HepG2 (cell line): ENCODE measurements around the gene ADRM1. TPM values are rescaled to one million over a fixed set of nuclear protein-coding genes. Genes with fewer than 3 reads are reported as not detected.

Experiments
- ATAC-seq: fragments of 200-7000 bp; cut with Tn5 transposase; 3 replicates; pipeline ENCODE4 v1.9.1; 2020; ENCODE audit warnings: mild to moderate bottlenecking, moderate library complexity
- BruUV-seq: library from RNA; stranded (reverse); fragments of 400-500 nt; replicated peaks from 2 replicates; lab custom pipeline; 2021; lab: Mats Ljungman, UMichigan
- CTCF ChIA-PET: fragments of 300-600 bp; formaldehyde crosslinking; extraction: SDS; loops from one replicate; lab custom pipeline; 2021; ENCODE audit warnings: low total read pairs, inconsistent platforms, low intra/inter-chr PET ratio; lab: Yijun Ruan, JAX
- POLR2A ChIA-PET: fragments of 350-600 bp; sonication (Branson Sonifier 250); formaldehyde crosslinking; loops from one replicate; lab custom pipeline; 2020; ENCODE audit warnings: antibody characterized with exemption, inconsistent platforms; lab: Yijun Ruan, JAX
- DNase-seq: peaks from one replicate; pipeline ENCODE4 v3.0.0-alpha.2; 2015; ENCODE audit warnings: low spot score
- FAIRE-seq: peaks from 3 replicates; lab custom pipeline; 2011; peaks lifted over from hg19 to GRCh38; lab: Jason Lieb, UNC
- H2AFZ ChIP-seq: one replicate; pipeline ENCODE4 v1.6.1; 2011; ENCODE audit warnings: low read length, inconsistent platforms
- H3K27ac ChIP-seq: fragments of 300-600 bp; 3 replicates; pipeline ENCODE4 v1.8.0; 2011; ENCODE audit warnings: mixed run types, mild to moderate bottlenecking, mixed read lengths, low read length, inconsistent platforms; ENCODE audit not compliant: insufficient read depth; ENCODE audit errors: extremely low read length
- H3K27me3 ChIP-seq, 2 experiments: fragments of 200-600 bp in 1 of 2; 2 replicates in 1 of 2; 3 replicates in 1 of 2; pipeline versions ENCODE4 v1.6.0 to v1.8.0; 2011; ENCODE audit warnings: low read length in 2 of 2, mild to moderate bottlenecking in 2 of 2, moderate library complexity in 2 of 2, inconsistent platforms in 1 of 2; ENCODE audit not compliant: insufficient read depth in 2 of 2, control insufficient read depth in 1 of 2
- H3K36me3 ChIP-seq, 2 experiments: fragments of 200-600 bp in 1 of 2; replicated peaks in 1 of 2; 2 replicates in 1 of 2; 3 replicates in 1 of 2; pipeline versions ENCODE4 v1.5.1 to v1.8.0; 2011; ENCODE audit warnings: low read length in 2 of 2, inconsistent platforms in 1 of 2; ENCODE audit not compliant: insufficient read depth in 2 of 2, control insufficient read depth in 1 of 2
- H3K4me1 ChIP-seq: 2 replicates; pipeline ENCODE4 v1.5.1; 2012; ENCODE audit warnings: low read length, inconsistent platforms; ENCODE audit not compliant: insufficient read depth
- H3K4me2 ChIP-seq: 2 replicates; pipeline ENCODE4 v1.6.0; 2011; ENCODE audit warnings: low read depth, low read length, inconsistent platforms
- H3K4me3 ChIP-seq, 3 experiments: fragments of 200-600 bp in 1 of 3; sonication (generic), shearing (Covaris generic) in 1 of 3; replicated peaks in 1 of 3; 2 replicates each; pipeline ENCODE4 v1.5.1; 2011 to 2016; ENCODE audit warnings: low read length in 3 of 3, inconsistent platforms in 2 of 3, low read depth in 2 of 3, mild to moderate bottlenecking in 2 of 3, control low read depth in 1 of 3, mixed read lengths in 1 of 3; ENCODE audit not compliant: insufficient read depth in 1 of 3
- H3K79me2 ChIP-seq: one replicate; pipeline ENCODE4 v1.6.1; 2011; ENCODE audit warnings: low read length, inconsistent platforms; ENCODE audit not compliant: insufficient read depth
- H3K9ac ChIP-seq: 2 replicates; pipeline ENCODE4 v1.6.0; 2011; ENCODE audit warnings: mild to moderate bottlenecking, low read depth, low read length, inconsistent platforms; ENCODE audit not compliant: insufficient read depth
- H3K9me3 ChIP-seq: 2 replicates; pipeline ENCODE4 v1.5.1; 2012; ENCODE audit warnings: mild to moderate bottlenecking, low read length
- H4K20me1 ChIP-seq: 2 replicates; pipeline ENCODE4 v1.6.0; 2011; ENCODE audit warnings: inconsistent platforms, mild to moderate bottlenecking, low read length, moderate library complexity; ENCODE audit not compliant: insufficient read depth
- FOXJ3 ChIP-seq: sonication (generic); formaldehyde crosslinking; IDR thresholded peaks from 2 replicates; pipeline ENCODE4 v1.4.0; 2020; ENCODE audit warnings: missing genetic modification reagents, mild to moderate bottlenecking, borderline replicate concordance
- GABPA ChIP-seq, 2 experiments: IDR thresholded peaks; 2 replicates each; pipeline ENCODE4 v1.6.1; 2011 to 2016; ENCODE audit warnings: low read depth in 2 of 2, low read length in 1 of 2, missing biosample characterization in 1 of 2, missing genetic modification characterization in 1 of 2
- HNRNPL ChIP-seq: fragments of 200-400 bp; formaldehyde crosslinking; IDR thresholded peaks from 2 replicates; pipeline ENCODE4 v1.6.1; 2017; ENCODE audit warnings: mild to moderate bottlenecking, low read depth, low read length
- KLF15 ChIP-seq: sonication (generic); formaldehyde crosslinking; IDR thresholded peaks from 2 replicates; pipeline ENCODE4 v1.8.1; 2023; ENCODE audit warnings: borderline replicate concordance, mild to moderate bottlenecking, inconsistent platforms, missing genetic modification reagents, mixed read lengths
- MTA3 ChIP-seq: sonication (generic); formaldehyde crosslinking; IDR thresholded peaks from 2 replicates; pipeline ENCODE4 v1.4.0; 2020; ENCODE audit warnings: missing genetic modification reagents
- POLR2A ChIP-seq, 2 experiments: IDR thresholded peaks; 2 replicates each; pipeline ENCODE4 v1.6.1; 2011; ENCODE audit warnings: low read depth in 2 of 2, low read length in 2 of 2, mild to moderate bottlenecking in 1 of 2, moderate library complexity in 1 of 2; ENCODE audit not compliant: insufficient read depth in 1 of 2
- RBFOX2 ChIP-seq: fragments of 200-400 bp; formaldehyde crosslinking; IDR thresholded peaks from 2 replicates; pipeline ENCODE4 v1.6.1; 2017; ENCODE audit warnings: low read depth, mild to moderate bottlenecking, low read length
- RBM22 ChIP-seq: fragments of 200-400 bp; formaldehyde crosslinking; optimal IDR thresholded peaks from 2 replicates; pipeline ENCODE3; 2017; ENCODE audit warnings: mild to moderate bottlenecking, low read length, moderate library complexity
- SCMH1 ChIP-seq: sonication (generic); formaldehyde crosslinking; IDR thresholded peaks from 2 replicates; pipeline ENCODE4 v1.9.0; 2021; ENCODE audit warnings: missing genetic modification reagents, mild to moderate bottlenecking, borderline replicate concordance
- ZNF570 ChIP-seq: sonication (generic); formaldehyde crosslinking; IDR thresholded peaks from 2 replicates; pipeline ENCODE4 v1.4.0; 2020; ENCODE audit warnings: mild to moderate bottlenecking, missing genetic modification reagents, borderline replicate concordance
- ZNF572 ChIP-seq: sonication (generic); formaldehyde crosslinking; IDR thresholded peaks from 2 replicates; pipeline ENCODE4 v1.5.1; 2020; ENCODE audit warnings: mild to moderate bottlenecking, missing genetic modification reagents
- ZNF616 ChIP-seq: sonication (generic); formaldehyde crosslinking; IDR thresholded peaks from 2 replicates; pipeline ENCODE4 v1.5.0; 2020; ENCODE audit warnings: low read depth, mild to moderate bottlenecking, missing genetic modification reagents
- ZSCAN21 ChIP-seq: sonication (generic); formaldehyde crosslinking; IDR thresholded peaks from 2 replicates; pipeline ENCODE4 v1.8.0; 2022; ENCODE audit warnings: mild to moderate bottlenecking, missing genetic modification reagents, moderate library complexity, borderline replicate concordance
- whole genome bisulfite sequencing: methylation state at CpG from one replicate; pipeline ENCODE4 v1.1.6; 2017; ENCODE audit warnings: low lambda C conversion rate; 5-methylcytosine and 5-hydroxymethylcytosine counted together
- in situ Hi-C: cut with HindIII; loops from 2 replicates; pipeline ENCODE4 v1.10.0; 2017; ENCODE audit warnings: low pct_unique_long_range_greater_than_20kb; ENCODE audit not compliant: extremely low pct_ligation_motif_present
- intact Hi-C: fragments of 100-400 bp; cut with micrococcal nuclease; formaldehyde crosslinking; loops from one replicate; pipeline ENCODE4 v1.10.0; 2022; ENCODE audit not compliant: unreplicated experiment
- polyA plus RNA-seq, 8 experiments: library from polyadenylated mRNA; depleted of rRNA in 3 of 8; stranded (reverse) in 7 of 8; unstranded in 1 of 8; fragments of >200 nt; fragmentation: Illumina TruSeq in 4 of 8; extraction: Trizol in 4 of 8; gene quantifications; 2 replicates each; pipeline versions ENCODE4 v1.2.1 to v1.2.3, GENCODE V29; 2011 to 2016; ENCODE audit warnings: low read depth in 4 of 8, missing spikeins in 1 of 8, mixed read lengths in 1 of 8; ENCODE audit not compliant: insufficient read depth in 1 of 8
- total RNA-seq, 5 experiments: library from RNA; depleted of rRNA; stranded (reverse); fragments of >200 nt; fragmentation: Illumina TruSeq; extraction: Trizol; gene quantifications; 2 replicates each; pipeline ENCODE4 v1.2.3, GENCODE V29; 2016; ENCODE audit warnings: low read depth in 1 of 5
- TF ChIP-seq, protein P1 (sequence below): sonication (generic); formaldehyde crosslinking; IDR thresholded peaks from 2 replicates; pipeline ENCODE4 v1.4.0; 2020; ENCODE audit warnings: missing genetic modification reagents

The ADRM1 gene
- total and polyA plus RNA-seq, 2 of the 13 experiments (the other 11 are each of a cell fraction or from before 2014, with no cell fraction given), result 92.9 to 154 TPM

DNA sequence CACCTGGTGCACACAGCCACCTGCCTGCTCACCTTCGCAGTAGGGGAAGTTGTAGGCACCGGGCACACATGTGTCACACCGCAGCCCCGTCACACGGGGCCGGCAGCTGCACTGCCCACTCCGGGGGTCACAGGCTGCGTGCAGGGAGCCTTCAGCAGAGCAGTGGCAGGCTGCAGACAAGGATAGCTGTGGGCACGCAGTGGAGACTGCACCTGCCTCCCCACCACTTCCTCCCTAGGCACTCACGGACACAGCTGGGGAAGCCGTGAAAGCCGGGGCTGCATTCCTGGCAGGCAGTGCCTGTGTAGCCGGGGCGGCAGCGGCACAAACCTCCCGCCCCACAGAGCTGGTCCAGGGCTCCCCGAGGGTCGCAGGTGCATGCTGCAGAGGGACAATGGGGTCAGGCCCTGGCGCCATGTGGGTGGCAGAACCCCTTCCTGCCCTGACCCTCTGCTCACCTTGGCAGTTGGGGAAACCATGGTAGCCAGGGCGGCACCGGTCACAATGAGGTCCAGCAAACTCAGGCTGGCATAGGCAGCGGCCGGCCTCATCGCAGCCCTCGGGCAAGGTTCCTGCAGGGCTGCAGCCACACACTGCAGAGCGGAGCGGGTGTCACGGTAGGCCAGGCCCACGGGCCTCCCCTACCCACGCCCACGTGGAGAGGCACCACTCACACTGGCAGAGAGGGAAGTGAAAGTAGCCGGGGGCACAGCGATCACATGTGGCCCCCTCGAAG, 34.9 kb downstream of the ADRM1 start:
- no peak for FAIRE-seq
- no peak for DNase-seq
- H3K4me3 ChIP-seq, result no peak overlapping the region
- WGBS, result 97% methylated on average over 34 of the region's 34 CpGs
- no peak for TF ChIP-seq ZNF570
- 0 out of 4 replicates have a peak, but pooled peaks of 1 of the 2 experiments have one; percentile 30 for TF ChIP-seq POLR2A (IDR thresholded peaks at IDR 0.05; ENCODE audit: insufficient read depth in 1 of 2, low read depth in 2 of 2, low read length in 2 of 2)
- TF ChIP-seq KLF15 (CRISPR knock-in tag), result no peak
- TF ChIP-seq FOXJ3 (CRISPR knock-in tag), result no peak
- TF ChIP-seq HNRNPL, result 0 out of 2 replicates have a peak, but pooled peaks have one; percentile 20
- TF ChIP-seq ZNF572, result no peak
- TF ChIP-seq RBM22, result peak; percentile 36
- no peak for TF ChIP-seq GABPA (IDR thresholded peaks at IDR 0.05; ENCODE audit: low read depth, low read length)
- no peak for TF ChIP-seq GABPA (CRISPR knock-in tag; IDR thresholded peaks at IDR 0.05; ENCODE audit: low read depth)
- peak; percentile 49 for TF ChIP-seq RBFOX2
- no peak for TF ChIP-seq SCMH1 (CRISPR knock-in tag)
- TF ChIP-seq, protein P1, sequence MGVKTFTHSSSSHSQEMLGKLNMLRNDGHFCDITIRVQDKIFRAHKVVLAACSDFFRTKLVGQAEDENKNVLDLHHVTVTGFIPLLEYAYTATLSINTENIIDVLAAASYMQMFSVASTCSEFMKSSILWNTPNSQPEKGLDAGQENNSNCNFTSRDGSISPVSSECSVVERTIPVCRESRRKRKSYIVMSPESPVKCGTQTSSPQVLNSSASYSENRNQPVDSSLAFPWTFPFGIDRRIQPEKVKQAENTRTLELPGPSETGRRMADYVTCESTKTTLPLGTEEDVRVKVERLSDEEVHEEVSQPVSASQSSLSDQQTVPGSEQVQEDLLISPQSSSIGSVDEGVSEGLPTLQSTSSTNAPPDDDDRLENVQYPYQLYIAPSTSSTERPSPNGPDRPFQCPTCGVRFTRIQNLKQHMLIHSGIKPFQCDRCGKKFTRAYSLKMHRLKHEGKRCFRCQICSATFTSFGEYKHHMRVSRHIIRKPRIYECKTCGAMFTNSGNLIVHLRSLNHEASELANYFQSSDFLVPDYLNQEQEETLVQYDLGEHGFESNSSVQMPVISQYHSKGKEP, result no peak
- TF ChIP-seq ZSCAN21 (CRISPR knock-in tag), result peak; percentile 12; the same call in 1 of the 2 replicates
- no peak for TF ChIP-seq ZNF616 (CRISPR knock-in tag)
- no peak for TF ChIP-seq MTA3 (CRISPR knock-in tag)
- TF ChIP-seq, all 625 proteins: peak for 5
- ATAC-seq, result no peak; the same call in 2 of the 3 replicates
- in situ Hi-C loops, result no loop called here
- Histone ChIP-seq H3K9me3 (no peaks in the 10 kb centered on the region), H3K4me1 (peaks cover 14% of the 10 kb centered on the region), H3K4me2 (no peak overlapping the region), H3K27ac (no peak overlapping the region), H3K27me3 (no peaks in the 10 kb centered on the region), H2AFZ (no peak overlapping the region), H3K79me2 (no peaks in the 10 kb centered on the region), H4K20me1 (no peaks in the 10 kb centered on the region; the same call in 1 of the 2 replicates), H3K9ac (no peak overlapping the region), H3K36me3 (peaks cover 49 to 71% of the 10 kb centered on the region in 2 experiments)
- POLR2A ChIA-PET, result no interaction called here
- CTCF ChIA-PET, result no interaction called here
- no TSS peak for BruUV-seq
- intact Hi-C loops, result no loop called here
